HG02852 (cell line): ENCODE results near the gene MS4A6A.
"Not testable (repeated sequence)": the region's sequence is repeated elsewhere in the genome, so short reads cannot be mapped to it uniquely, and the experiment has no call there.

ENCODE experiments used
- ATAC-seq: cut with Tn5 transposase; IDR thresholded peaks from one replicate; pipeline ENCODE4 v1.9.1; 2021; ENCODE audit warnings: mild to moderate bottlenecking, moderate library complexity; ENCODE audit not compliant: unreplicated experiment

Gene MS4A6A

GRCh38 chr11:60182541-60183330, at the start of gene MS4A6A:
MS4A6A (minus strand) TSS chr11:60183083; CDS start chr11:60181727, 1,356 bp downstream.
- ATAC-seq = no peak

GRCh38 chr11:60230681-60231080, 47.8 kb upstream of the MS4A6A start:
- ATAC-seq = no peak

GRCh38 chr11:60222141-60222540, 39.3 kb upstream of the MS4A6A start:
- ATAC-seq = no peak

DNA sequence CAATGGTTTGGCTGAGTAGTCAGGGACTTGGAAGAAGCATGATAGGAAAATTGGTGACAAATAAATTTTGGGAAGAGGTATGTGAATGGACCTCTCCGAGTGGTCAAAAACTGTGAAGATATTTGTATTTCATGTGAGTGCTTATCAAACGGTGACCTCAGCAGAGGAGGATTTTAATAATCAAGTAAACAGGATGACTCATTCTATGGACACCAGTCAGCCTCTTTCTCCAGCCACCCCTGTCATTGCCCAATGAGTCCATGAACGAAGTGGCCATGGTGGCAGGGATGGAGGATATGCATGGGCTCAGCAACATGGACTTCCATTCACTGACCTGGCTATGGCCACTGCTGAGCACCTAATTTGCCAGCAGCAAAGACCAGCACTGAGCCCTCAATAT, 38.8 kb upstream of the MS4A6A start:
- ATAC-seq = no peak

GRCh38 chr11:60221181-60221580, 38.3 kb upstream of the MS4A6A start:
- no peak for ATAC-seq

DNA sequence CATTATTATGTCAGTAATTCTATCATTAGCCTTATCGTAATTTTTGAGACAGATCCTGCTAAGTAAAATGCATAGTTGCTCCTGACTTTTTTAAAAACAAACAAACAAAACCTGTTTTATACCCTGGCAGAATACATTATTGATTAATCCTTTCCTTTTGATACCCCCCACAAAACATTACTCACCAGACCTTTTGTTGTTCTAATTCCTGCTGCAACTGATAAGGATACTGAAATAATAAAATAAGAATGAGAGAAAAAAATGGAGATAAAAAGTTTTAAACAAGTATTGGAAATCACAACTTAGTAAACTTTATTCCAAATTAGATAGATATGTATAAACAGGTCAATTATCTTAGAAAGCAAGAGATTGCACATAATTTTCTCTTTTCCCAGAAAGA, 31.5 kb upstream of the MS4A6A start:
- ATAC-seq = no peak

DNA sequence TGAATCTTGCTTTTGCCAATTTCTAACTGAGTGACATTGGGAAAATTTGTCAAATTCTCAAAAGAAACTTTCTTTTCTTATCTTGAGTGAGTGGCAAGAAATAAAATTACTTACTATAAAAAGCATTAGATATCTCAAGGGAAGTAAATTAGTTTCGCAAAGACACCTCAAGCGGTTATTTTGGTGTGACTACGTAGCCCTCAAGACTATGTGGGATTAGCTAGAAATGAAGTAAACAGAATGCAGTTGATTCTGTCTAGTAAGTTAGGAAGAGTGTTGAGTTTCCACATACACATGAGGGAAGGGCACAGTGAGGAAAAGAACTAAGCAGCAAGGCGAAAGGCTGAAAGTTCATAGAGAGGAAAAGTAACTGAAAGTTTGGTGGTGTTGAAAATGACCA, 28.3 kb upstream of the MS4A6A start:
- ATAC-seq = no peak

DNA sequence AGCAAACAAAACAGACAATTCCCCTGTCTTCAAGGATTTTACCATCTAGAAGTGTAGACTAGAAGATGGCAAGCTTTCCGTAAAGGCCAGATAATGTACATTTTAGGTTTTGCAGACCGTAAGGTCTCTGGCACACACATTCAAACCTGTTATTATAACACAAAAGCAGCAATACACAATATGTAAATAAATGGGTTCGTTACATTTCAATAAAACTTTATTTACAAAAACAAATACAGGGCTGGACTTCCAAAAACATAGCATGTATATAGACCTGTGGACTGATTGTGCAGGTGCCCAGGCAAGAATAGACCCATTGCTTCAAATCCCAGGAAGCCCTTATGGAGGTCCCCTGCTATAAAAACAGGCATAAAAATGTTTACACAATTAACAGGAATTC, 27.1 kb upstream of the MS4A6A start:
- ATAC-seq = no peak

GRCh38 chr11:60208951-60209350, 26.1 kb upstream of the MS4A6A start:
- ATAC-seq = no peak

DNA sequence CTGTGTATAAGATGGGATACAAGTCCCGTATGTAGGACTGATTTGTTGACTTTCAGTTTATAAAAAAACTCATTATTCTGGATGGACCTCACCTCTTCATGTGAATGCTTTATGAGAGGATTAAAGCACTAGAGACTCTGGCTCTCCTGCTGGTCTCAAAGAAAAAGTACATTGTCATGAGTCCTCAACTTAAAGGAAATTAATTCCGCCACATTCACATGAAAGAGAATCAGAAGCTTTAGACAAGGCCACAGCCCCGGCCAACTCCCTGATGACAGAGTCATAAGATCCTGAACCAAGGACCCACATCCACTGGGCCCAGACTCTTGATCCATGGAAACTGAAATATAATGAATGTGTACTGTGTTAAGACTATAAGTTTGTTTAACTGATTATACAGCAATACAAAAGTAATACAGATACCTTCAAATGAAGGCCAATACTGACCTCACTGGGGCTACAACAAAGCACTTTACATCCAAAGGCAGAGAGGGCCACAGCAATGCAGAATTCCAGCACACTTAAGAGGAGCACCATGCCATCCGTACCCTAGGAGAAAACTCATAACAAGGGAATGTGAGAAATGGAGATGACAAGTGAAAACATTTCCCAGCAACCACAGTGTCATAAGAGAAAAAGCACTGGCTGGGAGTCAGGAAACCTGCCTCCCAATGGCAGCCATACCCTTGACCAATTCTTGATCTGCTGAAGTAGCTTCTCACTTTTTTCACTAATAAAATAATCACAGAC, 25.4 kb upstream of the MS4A6A start:
- no peak for ATAC-seq

DNA sequence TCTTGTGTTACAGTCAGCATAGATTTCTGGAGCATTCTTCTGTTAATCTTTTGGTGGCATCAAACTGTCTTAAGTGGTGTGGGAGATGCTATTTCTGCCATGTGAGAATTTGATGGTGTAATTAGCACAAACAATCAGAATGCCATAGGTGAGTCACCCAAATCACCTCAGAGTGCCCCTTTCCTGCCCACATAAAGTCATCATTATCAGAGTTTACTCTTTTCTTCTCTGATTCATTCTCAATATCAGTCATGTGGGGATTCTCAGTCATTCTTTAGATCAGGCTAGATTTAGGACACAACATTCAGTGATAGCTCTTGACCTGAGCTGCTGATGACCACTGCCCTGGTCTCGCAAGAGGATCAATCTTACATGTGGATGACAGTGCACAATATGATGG, 23.7 kb upstream of the MS4A6A start:
- ATAC-seq = no peak

GRCh38 chr11:60204922-60205321, 22.0 kb upstream of the MS4A6A start:
- ATAC-seq = peak; percentile 68

DNA sequence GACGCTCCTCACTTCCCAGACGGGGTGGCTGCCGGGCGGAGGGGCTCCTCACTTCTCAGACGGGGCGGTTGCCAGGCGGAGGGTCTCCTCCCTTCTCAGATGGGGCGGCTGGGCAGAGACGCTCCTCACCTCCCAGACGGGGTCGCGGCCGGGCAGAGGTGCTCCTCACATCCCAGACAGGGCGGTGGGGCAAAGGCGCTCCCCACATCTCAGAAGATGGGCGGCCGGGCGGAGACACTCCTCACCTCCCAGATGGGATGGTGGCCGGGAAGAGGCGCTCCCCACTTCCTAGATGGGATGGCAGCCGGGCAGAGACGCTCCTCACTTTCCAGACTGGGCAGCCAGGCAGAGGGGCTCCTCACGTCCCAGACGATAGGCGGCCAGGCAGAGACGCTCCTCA, 18.5 kb upstream of the MS4A6A start:
- not testable (repeated sequence) for ATAC-seq

DNA sequence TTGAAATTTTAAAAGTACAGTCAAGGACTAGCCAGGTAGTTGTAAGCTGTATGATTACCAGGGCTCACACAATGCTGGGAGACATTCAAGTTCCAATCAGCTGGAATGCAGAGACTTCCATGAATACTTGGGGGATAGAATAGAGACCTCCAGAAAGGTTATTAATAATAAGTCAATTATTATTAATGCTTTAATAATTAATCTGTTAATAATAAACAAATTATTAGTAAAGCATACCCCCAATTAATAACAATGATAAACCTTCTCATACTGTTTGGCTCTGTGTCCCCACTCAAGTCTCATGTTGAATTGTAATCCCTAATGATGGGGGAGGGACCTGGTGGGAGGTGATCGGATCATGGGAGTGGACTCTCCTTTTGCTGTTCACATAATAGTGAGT, 14.6 kb upstream of the MS4A6A start:
- ATAC-seq = no peak

DNA sequence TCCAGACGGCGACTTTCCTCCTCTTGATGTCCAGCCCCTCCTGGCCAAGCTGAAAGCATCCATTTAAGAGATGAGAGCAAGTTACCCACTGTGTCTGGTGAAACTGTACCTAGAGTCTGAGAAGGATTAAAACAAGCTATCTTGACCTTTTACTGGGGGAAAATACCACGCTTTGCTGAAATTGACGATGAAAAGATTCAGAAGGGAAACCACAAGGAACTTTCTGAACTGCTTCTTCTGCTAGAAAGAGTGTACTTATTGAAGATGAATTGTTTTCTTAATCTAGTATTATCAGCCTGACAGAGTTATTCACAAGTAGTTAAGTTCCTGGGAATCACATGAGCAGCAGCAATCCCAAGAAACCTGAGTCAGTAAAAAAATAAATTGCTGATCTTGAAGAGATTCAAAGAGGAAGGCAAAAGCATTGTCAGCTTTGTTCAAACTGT, 13.1 kb upstream of the MS4A6A start:
- ATAC-seq = peak; percentile 59

DNA sequence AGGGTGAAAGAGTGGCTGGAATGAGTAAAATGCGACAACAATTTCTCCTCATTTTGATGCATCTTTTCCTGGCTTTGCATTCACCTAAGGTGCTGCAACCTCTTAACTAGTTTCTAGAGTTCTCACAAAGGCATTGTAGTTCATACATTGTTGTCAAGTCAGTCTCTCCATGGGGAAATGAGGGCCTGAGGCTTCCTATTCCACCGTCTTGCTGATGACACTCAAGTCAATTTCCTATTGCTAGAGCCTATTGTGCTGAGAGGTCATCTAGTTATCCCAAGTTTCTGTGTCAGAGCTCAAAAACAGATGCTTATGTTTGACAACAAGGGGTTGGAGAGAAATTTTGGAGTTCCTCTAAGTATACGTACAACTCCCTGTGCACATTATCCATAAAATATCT, 11.6 kb upstream of the MS4A6A start:
- ATAC-seq = no peak

- peak; percentile 94 for ATAC-seq
These were observed 11.0 kb upstream of the MS4A6A start for GRCh38 chr11:60193687-60194433.

DNA sequence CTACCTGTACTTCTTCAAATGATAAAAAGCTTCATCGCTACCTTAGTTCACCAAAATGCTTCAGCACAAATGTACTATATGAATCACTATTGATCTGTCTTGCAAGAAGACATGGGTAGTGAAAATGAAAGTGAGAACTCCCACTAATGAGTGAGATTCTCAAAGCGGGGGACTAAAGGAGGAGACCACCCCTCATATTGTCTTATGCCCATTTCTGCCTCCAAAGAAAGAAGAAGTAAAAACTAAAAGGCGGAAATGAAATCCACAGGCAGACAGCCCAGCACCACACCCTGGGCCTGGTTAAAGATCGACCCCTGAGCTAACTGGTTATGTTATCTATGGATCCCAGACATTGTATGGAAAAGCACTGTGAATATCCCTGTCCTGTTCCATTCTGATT, 9.7 kb upstream of the MS4A6A start:
- ATAC-seq = not testable (repeated sequence)

GRCh38 chr11:60188481-60188880, 5.6 kb upstream of the MS4A6A start:
- ATAC-seq = not testable (repeated sequence)

GRCh38 chr11:60186128-60186527, 3.2 kb upstream of the MS4A6A start:
- ATAC-seq = not testable (repeated sequence)

GRCh38 chr11:60185512-60185827, 2.6 kb upstream of the MS4A6A start:
- ATAC-seq = not testable (repeated sequence)
